Endothelial cell (in vitro differentiated cells): ENCODE measurements around the gene ZNF521. TPM values are rescaled to one million over a fixed set of nuclear protein-coding genes. Genes with fewer than 3 reads are reported as not detected.

ENCODE experiments used
- DNase-seq: peaks from one replicate; pipeline ENCODE4 v3.0.0; 2021; ENCODE audit warnings: low spot score
- H3K27ac Mint-ChIP-seq: one replicate; pipeline ENCODE4 v1.8.0; 2021; ENCODE audit warnings: mixed read lengths, inconsistent platforms; ENCODE audit not compliant: unreplicated experiment
- H3K27me3 Mint-ChIP-seq: one replicate; pipeline ENCODE4 v1.8.0; 2021; ENCODE audit warnings: mild to moderate bottlenecking, moderate library complexity, mixed read lengths, inconsistent platforms; ENCODE audit not compliant: unreplicated experiment
- H3K36me3 Mint-ChIP-seq: one replicate; pipeline ENCODE4 v1.8.0; 2021; ENCODE audit warnings: mild to moderate bottlenecking, low read depth, mixed read lengths, inconsistent platforms; ENCODE audit not compliant: unreplicated experiment
- H3K4me1 Mint-ChIP-seq: one replicate; pipeline ENCODE4 v1.8.0; 2021; ENCODE audit warnings: mild to moderate bottlenecking, mixed read lengths, inconsistent platforms; ENCODE audit not compliant: unreplicated experiment
- H3K4me3 Mint-ChIP-seq: one replicate; pipeline ENCODE4 v1.8.0; 2021; ENCODE audit warnings: mild to moderate bottlenecking, mixed read lengths, inconsistent platforms; ENCODE audit not compliant: unreplicated experiment
- H3K9me3 Mint-ChIP-seq: one replicate; pipeline ENCODE4 v1.8.0; 2021; ENCODE audit warnings: mixed read lengths, inconsistent platforms; ENCODE audit not compliant: unreplicated experiment
- total RNA-seq: library from RNA; stranded (reverse); fragmentation: NEBNext Ultra II Directional; extraction: Animal tissue kit (Norgen Biotek cat#: 25700); gene quantifications from one replicate; pipeline ENCODE4 v1.2.1, GENCODE V29; 2021; ENCODE audit not compliant: unreplicated experiment
- TF ChIP-seq, protein P1 (sequence below): fragments of 200-600 bp; sonication (generic); IDR thresholded peaks from one replicate; pipeline ENCODE4 v1.5.0; 2021; ENCODE audit warnings: antibody characterized with exemption; ENCODE audit not compliant: unreplicated experiment

ZNF521 gene
- total RNA-seq, 1 donor from 2014 or later: 238 TPM

DNA sequence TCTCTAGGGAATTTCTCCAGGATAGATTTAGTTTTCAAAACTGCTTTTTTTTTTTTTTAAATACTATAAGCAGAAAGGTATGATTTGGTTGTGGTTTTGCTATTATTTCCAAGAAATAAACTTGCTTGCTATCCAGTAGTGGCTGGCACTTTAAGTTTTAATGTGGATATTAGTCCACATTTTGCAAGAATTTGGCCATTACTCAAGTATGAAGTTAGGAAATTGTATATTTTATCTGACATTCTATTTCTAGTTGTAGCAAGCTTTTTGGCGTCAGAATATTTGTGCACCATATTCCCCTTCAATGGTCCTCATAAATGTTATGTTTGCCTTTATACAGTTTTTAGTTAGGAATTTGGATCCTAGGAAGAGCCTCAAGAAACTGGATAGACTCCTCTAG, 226.3 kb downstream of the ZNF521 start:
- Mint-ChIP-seq H3K27me3 (peaks cover 3% of the 10 kb centered on the region), H3K4me3 (no peak overlapping the region), H3K27ac (no peak overlapping the region), H3K36me3 (peaks cover 13% of the 10 kb centered on the region), H3K9me3 (no peaks in the 10 kb centered on the region), H3K4me1 (peaks cover 10% of the 10 kb centered on the region)
- TF ChIP-seq, protein P1, sequence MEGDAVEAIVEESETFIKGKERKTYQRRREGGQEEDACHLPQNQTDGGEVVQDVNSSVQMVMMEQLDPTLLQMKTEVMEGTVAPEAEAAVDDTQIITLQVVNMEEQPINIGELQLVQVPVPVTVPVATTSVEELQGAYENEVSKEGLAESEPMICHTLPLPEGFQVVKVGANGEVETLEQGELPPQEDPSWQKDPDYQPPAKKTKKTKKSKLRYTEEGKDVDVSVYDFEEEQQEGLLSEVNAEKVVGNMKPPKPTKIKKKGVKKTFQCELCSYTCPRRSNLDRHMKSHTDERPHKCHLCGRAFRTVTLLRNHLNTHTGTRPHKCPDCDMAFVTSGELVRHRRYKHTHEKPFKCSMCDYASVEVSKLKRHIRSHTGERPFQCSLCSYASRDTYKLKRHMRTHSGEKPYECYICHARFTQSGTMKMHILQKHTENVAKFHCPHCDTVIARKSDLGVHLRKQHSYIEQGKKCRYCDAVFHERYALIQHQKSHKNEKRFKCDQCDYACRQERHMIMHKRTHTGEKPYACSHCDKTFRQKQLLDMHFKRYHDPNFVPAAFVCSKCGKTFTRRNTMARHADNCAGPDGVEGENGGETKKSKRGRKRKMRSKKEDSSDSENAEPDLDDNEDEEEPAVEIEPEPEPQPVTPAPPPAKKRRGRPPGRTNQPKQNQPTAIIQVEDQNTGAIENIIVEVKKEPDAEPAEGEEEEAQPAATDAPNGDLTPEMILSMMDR: no peak
- DNase-seq: no peak

- TF ChIP-seq, protein P1: no peak
These were observed 228.3 kb downstream of the ZNF521 start for GRCh38 chr18:25123438-25124232.

DNA sequence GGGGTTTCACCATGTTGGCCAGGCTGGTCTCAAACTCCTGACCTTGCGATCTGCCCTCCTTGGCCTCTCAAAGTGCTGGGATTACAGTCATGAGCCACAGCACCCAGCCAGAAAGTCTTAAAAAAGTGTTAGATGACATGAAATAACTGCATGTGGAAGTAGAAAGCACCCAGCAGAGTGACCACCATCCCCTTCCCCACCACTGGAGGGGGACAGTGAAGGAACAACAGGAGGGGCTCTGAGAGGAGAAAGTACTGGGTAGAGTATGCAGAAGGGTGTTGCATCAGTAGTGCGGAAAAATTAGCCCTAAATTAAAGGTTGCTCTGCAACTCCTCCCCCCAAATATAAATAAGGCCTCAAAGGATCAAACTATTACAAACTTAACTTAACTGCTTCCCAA, 230.5 kb downstream of the ZNF521 start:
- peaks cover 5% of the 10 kb centered on the region for H3K27me3 Mint-ChIP-seq
- H3K9me3 Mint-ChIP-seq: no peaks in the 10 kb centered on the region
- peaks cover 19% of the 10 kb centered on the region for H3K36me3 Mint-ChIP-seq
- DNase-seq: no peak
- peaks cover 7% of the 10 kb centered on the region for H3K4me1 Mint-ChIP-seq
- no peak overlapping the region for H3K4me3 Mint-ChIP-seq
- TF ChIP-seq, protein P1: no peak
- H3K27ac Mint-ChIP-seq: no peak overlapping the region

More at GRCh38 chr18:25123438-25124232, 228.3 kb downstream of the ZNF521 start:
- H3K4me1 Mint-ChIP-seq: peaks cover 10% of the 10 kb centered on the region
- no peak overlapping the region for H3K27ac Mint-ChIP-seq
- H3K27me3 Mint-ChIP-seq: peaks cover 5% of the 10 kb centered on the region
- DNase-seq: no peak
- H3K4me3 Mint-ChIP-seq: no peak overlapping the region
- peaks cover 16% of the 10 kb centered on the region for H3K36me3 Mint-ChIP-seq
- H3K9me3 Mint-ChIP-seq: no peaks in the 10 kb centered on the region

GRCh38 chr18:25113566-25113965, 238.4 kb downstream of the ZNF521 start:
- DNase-seq: no peak
- Mint-ChIP-seq H3K27me3 (peaks cover 9% of the 10 kb centered on the region), H3K4me3 (no peak overlapping the region), H3K9me3 (no peaks in the 10 kb centered on the region), H3K4me1 (peaks cover 14% of the 10 kb centered on the region), H3K27ac (peak overlapping the region; percentile 3), H3K36me3 (peaks cover 24% of the 10 kb centered on the region)
- TF ChIP-seq, protein P1: no peak

DNA sequence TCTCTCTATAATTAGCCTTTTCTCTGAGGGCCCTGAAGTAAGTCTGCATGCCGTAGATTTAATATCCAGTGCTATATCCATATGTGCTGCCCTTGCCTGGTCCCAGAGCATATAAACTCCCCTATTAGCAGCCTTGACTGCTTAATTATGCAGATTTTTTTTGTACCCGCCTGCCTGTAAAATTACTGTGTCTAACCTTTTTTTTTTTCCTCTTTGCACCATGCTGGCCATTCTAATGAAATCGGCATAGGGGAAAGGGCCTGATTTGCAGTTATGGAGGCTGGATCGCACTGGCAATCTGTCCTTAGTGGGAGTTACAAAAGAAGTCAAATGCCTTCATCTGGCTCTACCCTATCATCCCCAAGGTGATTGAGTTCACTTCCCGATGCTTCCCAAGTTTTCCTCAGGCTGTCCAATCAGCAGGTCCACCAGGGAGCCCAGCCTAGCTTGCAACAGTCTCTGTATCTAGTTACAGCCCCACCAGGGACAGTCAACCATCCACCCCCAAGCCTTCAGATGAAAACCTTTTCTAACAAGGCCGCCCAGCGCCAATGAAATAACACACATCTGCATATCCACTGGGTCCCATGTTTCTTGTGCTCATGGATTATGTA, 239.0 kb downstream of the ZNF521 start:
- H3K27ac Mint-ChIP-seq: no peak overlapping the region
- peaks cover 9% of the 10 kb centered on the region for H3K27me3 Mint-ChIP-seq
- H3K4me3 Mint-ChIP-seq: no peak overlapping the region
- no peak for DNase-seq
- TF ChIP-seq, protein P1: no peak
- peaks cover 24% of the 10 kb centered on the region for H3K36me3 Mint-ChIP-seq
- H3K9me3 Mint-ChIP-seq: no peaks in the 10 kb centered on the region
- H3K4me1 Mint-ChIP-seq: peaks cover 14% of the 10 kb centered on the region
